HepG2 (cell line): Measurements from ENCODE around the gene PDE8B. TPM values are rescaled to one million over a fixed set of nuclear protein-coding genes. Genes with fewer than 3 reads are reported as not detected.

Experiments
- ATAC-seq: fragments of 200-7000 bp; cut with Tn5 transposase; 3 replicates; pipeline ENCODE4 v1.9.1; 2020; ENCODE audit warnings: mild to moderate bottlenecking, moderate library complexity
- BruUV-seq: library from RNA; stranded (reverse); fragments of 400-500 nt; replicated peaks from 2 replicates; lab custom pipeline; 2021; lab: Mats Ljungman, UMichigan
- CTCF ChIA-PET: fragments of 300-600 bp; formaldehyde crosslinking; extraction: SDS; loops from one replicate; lab custom pipeline; 2021; ENCODE audit warnings: low total read pairs, inconsistent platforms, low intra/inter-chr PET ratio; lab: Yijun Ruan, JAX
- POLR2A ChIA-PET: fragments of 350-600 bp; sonication (Branson Sonifier 250); formaldehyde crosslinking; loops from one replicate; lab custom pipeline; 2020; ENCODE audit warnings: antibody characterized with exemption, inconsistent platforms; lab: Yijun Ruan, JAX
- DNase-seq: peaks from one replicate; pipeline ENCODE4 v3.0.0-alpha.2; 2015; ENCODE audit warnings: low spot score
- FAIRE-seq: peaks from 3 replicates; lab custom pipeline; 2011; peaks lifted over from hg19 to GRCh38; lab: Jason Lieb, UNC
- H2AFZ ChIP-seq: one replicate; pipeline ENCODE4 v1.6.1; 2011; ENCODE audit warnings: low read length, inconsistent platforms
- H3K27ac ChIP-seq: fragments of 300-600 bp; 3 replicates; pipeline ENCODE4 v1.8.0; 2011; ENCODE audit warnings: mixed run types, mild to moderate bottlenecking, mixed read lengths, low read length, inconsistent platforms; ENCODE audit not compliant: insufficient read depth; ENCODE audit errors: extremely low read length
- H3K27me3 ChIP-seq, 2 experiments: fragments of 200-600 bp in 1 of 2; 2 replicates in 1 of 2; 3 replicates in 1 of 2; pipeline versions ENCODE4 v1.6.0 to v1.8.0; 2011; ENCODE audit warnings: low read length in 2 of 2, mild to moderate bottlenecking in 2 of 2, moderate library complexity in 2 of 2, inconsistent platforms in 1 of 2; ENCODE audit not compliant: insufficient read depth in 2 of 2, control insufficient read depth in 1 of 2
- H3K36me3 ChIP-seq, 2 experiments: fragments of 200-600 bp in 1 of 2; replicated peaks in 1 of 2; 2 replicates in 1 of 2; 3 replicates in 1 of 2; pipeline versions ENCODE4 v1.5.1 to v1.8.0; 2011; ENCODE audit warnings: low read length in 2 of 2, inconsistent platforms in 1 of 2; ENCODE audit not compliant: insufficient read depth in 2 of 2, control insufficient read depth in 1 of 2
- H3K4me1 ChIP-seq: 2 replicates; pipeline ENCODE4 v1.5.1; 2012; ENCODE audit warnings: low read length, inconsistent platforms; ENCODE audit not compliant: insufficient read depth
- H3K4me2 ChIP-seq: 2 replicates; pipeline ENCODE4 v1.6.0; 2011; ENCODE audit warnings: low read depth, low read length, inconsistent platforms
- H3K4me3 ChIP-seq, 3 experiments: fragments of 200-600 bp in 1 of 3; sonication (generic), shearing (Covaris generic) in 1 of 3; replicated peaks in 1 of 3; 2 replicates each; pipeline ENCODE4 v1.5.1; 2011 to 2016; ENCODE audit warnings: low read length in 3 of 3, inconsistent platforms in 2 of 3, low read depth in 2 of 3, mild to moderate bottlenecking in 2 of 3, control low read depth in 1 of 3, mixed read lengths in 1 of 3; ENCODE audit not compliant: insufficient read depth in 1 of 3
- H3K79me2 ChIP-seq: one replicate; pipeline ENCODE4 v1.6.1; 2011; ENCODE audit warnings: low read length, inconsistent platforms; ENCODE audit not compliant: insufficient read depth
- H3K9ac ChIP-seq: 2 replicates; pipeline ENCODE4 v1.6.0; 2011; ENCODE audit warnings: mild to moderate bottlenecking, low read depth, low read length, inconsistent platforms; ENCODE audit not compliant: insufficient read depth
- H3K9me3 ChIP-seq: 2 replicates; pipeline ENCODE4 v1.5.1; 2012; ENCODE audit warnings: mild to moderate bottlenecking, low read length
- H4K20me1 ChIP-seq: 2 replicates; pipeline ENCODE4 v1.6.0; 2011; ENCODE audit warnings: inconsistent platforms, mild to moderate bottlenecking, low read length, moderate library complexity; ENCODE audit not compliant: insufficient read depth
- BRF2 ChIP-seq: sonication (generic); formaldehyde crosslinking; IDR thresholded peaks from 2 replicates; pipeline ENCODE4 v1.8.1; 2022; ENCODE audit warnings: mild to moderate bottlenecking, missing genetic modification reagents
- GLI4 ChIP-seq: sonication (generic); formaldehyde crosslinking; IDR thresholded peaks from 2 replicates; pipeline ENCODE4 v1.5.1; 2020; ENCODE audit warnings: missing genetic modification reagents, mild to moderate bottlenecking, moderate library complexity, borderline replicate concordance
- ISX ChIP-seq: sonication (generic); formaldehyde crosslinking; conservative IDR thresholded peaks from 2 replicates; pipeline ENCODE4 v1.5.0; 2020; ENCODE audit warnings: missing genetic modification reagents
- NCOA2 ChIP-seq: sonication (generic); formaldehyde crosslinking; IDR thresholded peaks from 2 replicates; pipeline ENCODE4 v1.8.0; 2022; ENCODE audit warnings: inconsistent platforms
- RAD51 ChIP-seq: fragments of 450-650 bp; IDR thresholded peaks from 2 replicates; pipeline ENCODE4 v1.6.1; 2016; ENCODE audit warnings: borderline replicate concordance
- RCOR2 ChIP-seq: IDR thresholded peaks from 2 replicates; pipeline ENCODE4 v1.6.1; 2016; ENCODE audit warnings: missing biosample characterization, missing genetic modification reagents
- TEF ChIP-seq: sonication (generic); formaldehyde crosslinking; IDR thresholded peaks from 2 replicates; pipeline ENCODE4 v1.5.0; 2020; ENCODE audit warnings: missing genetic modification reagents
- TIGD3 ChIP-seq: sonication (generic); formaldehyde crosslinking; IDR thresholded peaks from 2 replicates; pipeline ENCODE4 v1.5.1; 2020; ENCODE audit warnings: mild to moderate bottlenecking, missing genetic modification reagents, borderline replicate concordance
- ZKSCAN5 ChIP-seq: sonication (generic); formaldehyde crosslinking; IDR thresholded peaks from 2 replicates; pipeline ENCODE4 v1.5.1; 2020; ENCODE audit warnings: mild to moderate bottlenecking, missing genetic modification reagents
- ZNF512B ChIP-seq: sonication (generic); formaldehyde crosslinking; IDR thresholded peaks from 2 replicates; pipeline ENCODE4 v1.5.1; 2020; ENCODE audit warnings: missing genetic modification reagents, mild to moderate bottlenecking, borderline replicate concordance
- WGBS: methylation state at CpG from one replicate; pipeline ENCODE4 v1.1.6; 2017; ENCODE audit warnings: low lambda C conversion rate; 5-methylcytosine and 5-hydroxymethylcytosine counted together
- in situ Hi-C: cut with HindIII; loops from 2 replicates; pipeline ENCODE4 v1.10.0; 2017; ENCODE audit warnings: low pct_unique_long_range_greater_than_20kb; ENCODE audit not compliant: extremely low pct_ligation_motif_present
- intact Hi-C: fragments of 100-400 bp; cut with micrococcal nuclease; formaldehyde crosslinking; loops from one replicate; pipeline ENCODE4 v1.10.0; 2022; ENCODE audit not compliant: unreplicated experiment
- polyA plus RNA-seq, 8 experiments: library from polyadenylated mRNA; depleted of rRNA in 3 of 8; stranded (reverse) in 7 of 8; unstranded in 1 of 8; fragments of >200 nt; fragmentation: Illumina TruSeq in 4 of 8; extraction: Trizol in 4 of 8; gene quantifications; 2 replicates each; pipeline versions ENCODE4 v1.2.1 to v1.2.3, GENCODE V29; 2011 to 2016; ENCODE audit warnings: low read depth in 4 of 8, missing spikeins in 1 of 8, mixed read lengths in 1 of 8; ENCODE audit not compliant: insufficient read depth in 1 of 8
- total RNA-seq, 5 experiments: library from RNA; depleted of rRNA; stranded (reverse); fragments of >200 nt; fragmentation: Illumina TruSeq; extraction: Trizol; gene quantifications; 2 replicates each; pipeline ENCODE4 v1.2.3, GENCODE V29; 2016; ENCODE audit warnings: low read depth in 1 of 5

Gene PDE8B
- total and polyA plus RNA-seq, 2 of the 13 experiments (the other 11 are each of a cell fraction or from before 2014, with no cell fraction given) = 0.07 TPM; not detected in 1

GRCh38 chr5:77298146-77298545 lies 87.7 kb downstream of the PDE8B start (continued):
- no peak for TF ChIP-seq ZNF512B
- no peak for TF ChIP-seq ISX

- intact Hi-C loops = no loop called here
- ATAC-seq (no peak), DNase-seq (no peak)
- Histone ChIP-seq H3K9me3 (no peaks in the 10 kb centered on the region), H3K36me3 (no peaks in the 10 kb centered on the region), H4K20me1 (no peaks in the 10 kb centered on the region), H3K9ac (no peak overlapping the region), H3K4me2 (no peak overlapping the region), H3K27me3 (no peaks in the 10 kb centered on the region), H3K4me1 (no peaks in the 10 kb centered on the region), H3K79me2 (no peaks in the 10 kb centered on the region), H3K4me3 (no peak overlapping the region), H2AFZ (no peak overlapping the region), H3K27ac (no peak overlapping the region)
- POLR2A ChIA-PET = no interaction called here
- 11% methylated on average over 3 of the region's 3 CpGs for WGBS
- no TSS peak for BruUV-seq
- CTCF ChIA-PET = no interaction called here
- TF ChIP-seq GLI4 (CRISPR knock-in tag) (no peak), TEF (CRISPR knock-in tag) (no peak), ZKSCAN5 (CRISPR knock-in tag) (no peak), RCOR2 (no peak), BRF2 (CRISPR knock-in tag) (no peak), NCOA2 (CRISPR knock-in tag) (no peak), TIGD3 (CRISPR knock-in tag) (no peak), RAD51 (no peak)
- TF ChIP-seq, all 625 proteins: peak for 0
- in situ Hi-C loops = no loop called here
- FAIRE-seq = no peak
Measured at GRCh38 chr5:77300451-77300850, 90.0 kb downstream of the PDE8B start.
